SK-N-SH (cell line): Measurements from ENCODE around the gene SLAMF8. TPM values are rescaled to one million over a fixed set of nuclear protein-coding genes. Genes with fewer than 3 reads are reported as not detected.

Experiments
- CTCF ChIA-PET: fragments of 300-600, 350-600 bp; formaldehyde crosslinking; extraction: SDS; loops from one replicate; lab custom pipeline; 2021; lab: Yijun Ruan, JAX
- POLR2A ChIA-PET: fragments of 350-600 bp; sonication (Branson Sonifier 250); formaldehyde crosslinking; extraction: SDS; loops from one replicate; lab custom pipeline; 2020; ENCODE audit warnings: antibody characterized with exemption, inconsistent platforms; lab: Yijun Ruan, JAX
- DNase-seq: peaks from one replicate; pipeline ENCODE4 v3.0.0; 2012
- H2AFZ ChIP-seq: fragments of 200-600 bp; sonication (generic); 2 replicates; pipeline ENCODE4 v1.8.1; 2016; ENCODE audit warnings: antibody characterized with exemption, mild to moderate bottlenecking, low read depth
- H3F3A ChIP-seq: fragments of 200-600 bp; sonication (generic); replicated peaks from 2 replicates; pipeline ENCODE3; 2016; ENCODE audit warnings: antibody characterized with exemption, mild to moderate bottlenecking; ENCODE audit not compliant: insufficient read depth
- H3K27ac ChIP-seq, 2 experiments: fragments of 200-500 bp in 1 of 2; fragments of 200-600 bp in 1 of 2; sonication (Bioruptor generic) in 1 of 2; sonication (generic), shearing (Covaris generic) in 1 of 2; 2 replicates each; pipeline versions ENCODE4 v1.5.1 to v1.6.1; 2014 to 2016; ENCODE audit warnings: low read depth in 2 of 2, inconsistent platforms in 1 of 2, low read length in 1 of 2, mild to moderate bottlenecking in 1 of 2, mixed read lengths in 1 of 2
- H3K27me3 ChIP-seq: fragments of 200-600 bp; sonication (generic), shearing (Covaris generic); 2 replicates; pipeline ENCODE4 v1.6.1; 2016; ENCODE audit warnings: mixed run types; ENCODE audit not compliant: insufficient read depth
- H3K36me3 ChIP-seq, 2 experiments: fragments of 200-500 bp in 1 of 2; fragments of 200-600 bp in 1 of 2; sonication (Bioruptor generic) in 1 of 2; sonication (generic) in 1 of 2; replicated peaks in 1 of 2; 2 replicates each; pipeline versions ENCODE3 to v1.5.1; 2014 to 2016; ENCODE audit warnings: low read length in 1 of 2, mild to moderate bottlenecking in 1 of 2; ENCODE audit not compliant: insufficient read depth in 2 of 2, control insufficient read depth in 1 of 2
- H3K4me1 ChIP-seq, 2 experiments: fragments of 200-500 bp in 1 of 2; fragments of 200-600 bp in 1 of 2; sonication (Bioruptor generic) in 1 of 2; sonication (generic), shearing (Covaris generic) in 1 of 2; 2 replicates each; pipeline versions ENCODE4 v1.5.1 to v1.6.1; 2014 to 2016; ENCODE audit warnings: low read depth in 1 of 2, low read length in 1 of 2, mixed run types in 1 of 2; ENCODE audit not compliant: insufficient read depth in 2 of 2, control insufficient read depth in 1 of 2
- H3K4me2 ChIP-seq: fragments of 200-600 bp; sonication (generic), shearing (Covaris generic); 2 replicates; pipeline ENCODE4 v1.6.1; 2017; ENCODE audit warnings: mixed run types
- H3K4me3 ChIP-seq, 2 experiments: fragments of 200-500 bp in 1 of 2; fragments of 200-600 bp in 1 of 2; sonication (Bioruptor generic) in 1 of 2; sonication (generic), shearing (Covaris generic) in 1 of 2; 2 replicates each; pipeline versions ENCODE4 v1.5.1 to v1.8.1; 2014 to 2016; ENCODE audit warnings: low read depth in 2 of 2, inconsistent platforms in 1 of 2, low read length in 1 of 2, mild to moderate bottlenecking in 1 of 2, mixed read lengths in 1 of 2, moderate library complexity in 1 of 2
- H3K79me2 ChIP-seq: fragments of 200-600 bp; sonication (generic); 2 replicates; pipeline ENCODE4 v1.8.1; 2017; ENCODE audit warnings: mild to moderate bottlenecking; ENCODE audit not compliant: insufficient read depth
- H3K9ac ChIP-seq: fragments of 200-600 bp; sonication (generic); 2 replicates; pipeline ENCODE4 v1.6.1; 2017; ENCODE audit warnings: mixed run types
- H3K9me2 ChIP-seq: fragments of 200-600 bp; sonication (generic); 2 replicates; pipeline ENCODE4 v1.6.1; 2017; ENCODE audit warnings: mixed run types
- H3K9me3 ChIP-seq: fragments of 200-600 bp; sonication (generic); 2 replicates; pipeline ENCODE4 v1.6.1; 2017; ENCODE audit warnings: mixed run types, mild to moderate bottlenecking, moderate library complexity
- H4K20me1 ChIP-seq: fragments of 200-600 bp; sonication (generic); 2 replicates; pipeline ENCODE4 v1.6.1; 2017; ENCODE audit warnings: mild to moderate bottlenecking, mixed run types; ENCODE audit not compliant: insufficient read depth
- CHD2 ChIP-seq: fragments of 150-350 bp; IDR thresholded peaks from 2 replicates; pipeline ENCODE4 v1.6.1; 2018; ENCODE audit warnings: low read length; ENCODE audit not compliant: partially characterized antibody
- CTCF ChIP-seq: fragments of 200-600 bp; sonication (generic); IDR thresholded peaks from 2 replicates; pipeline ENCODE4 v1.6.1; 2017; ENCODE audit warnings: antibody characterized with exemption, mild to moderate bottlenecking, moderate library complexity
- ELF1 ChIP-seq: IDR thresholded peaks from 2 replicates; pipeline ENCODE4 v1.4.0; 2012
- EP300 ChIP-seq, 2 experiments: IDR thresholded peaks; 2 replicates each; pipeline versions ENCODE4 v1.4.0 to v1.6.1; 2012; ENCODE audit warnings: borderline replicate concordance in 1 of 2, low read depth in 1 of 2, low read length in 1 of 2
- EZH2phosphoT487 ChIP-seq: fragments of 200-600 bp; sonication (generic); IDR thresholded peaks from 2 replicates; pipeline ENCODE4 v1.6.1; 2017; ENCODE audit warnings: low read depth, mixed run types, mild to moderate bottlenecking, antibody characterized with exemption, moderate library complexity, borderline replicate concordance
- FOSL2 ChIP-seq: IDR thresholded peaks from 2 replicates; pipeline ENCODE4 v1.4.0; 2012; ENCODE audit warnings: low read depth, mild to moderate bottlenecking, moderate library complexity, borderline replicate concordance
- FOXJ3 ChIP-seq: sonication (generic); formaldehyde crosslinking; IDR thresholded peaks from 2 replicates; pipeline ENCODE4 v1.5.1; 2020; ENCODE audit warnings: mild to moderate bottlenecking, missing genetic modification reagents
- GATA2 ChIP-seq: sonication (generic); formaldehyde crosslinking; IDR thresholded peaks from 2 replicates; pipeline ENCODE4 v1.5.0; 2020; ENCODE audit warnings: mild to moderate bottlenecking, missing genetic modification reagents
- IRF3 ChIP-seq: fragments of 150-350 bp; IDR thresholded peaks from 2 replicates; pipeline ENCODE4 v1.6.1; 2016; ENCODE audit warnings: mild to moderate bottlenecking, low read depth, low read length
- JUND ChIP-seq: IDR thresholded peaks from 2 replicates; pipeline ENCODE4 v1.4.0; 2012
- MAX ChIP-seq: IDR thresholded peaks from 2 replicates; pipeline ENCODE4 v1.4.0; 2012; ENCODE audit warnings: low read depth
- MEF2A ChIP-seq: IDR thresholded peaks from 2 replicates; pipeline ENCODE4 v1.4.0; 2012; ENCODE audit warnings: low read depth, borderline replicate concordance
- NFIC ChIP-seq: IDR thresholded peaks from 2 replicates; pipeline ENCODE4 v1.4.0; 2012; ENCODE audit warnings: borderline replicate concordance
- PBX3 ChIP-seq: IDR thresholded peaks from 2 replicates; pipeline ENCODE4; 2012
- RCOR1 ChIP-seq: fragments of 150-350 bp; IDR thresholded peaks from 2 replicates; pipeline ENCODE4 v1.6.1; 2017; ENCODE audit warnings: antibody characterized with exemption, low read length
- RFX5 ChIP-seq: IDR thresholded peaks from 2 replicates; pipeline ENCODE4 v1.6.1; 2012; ENCODE audit warnings: mild to moderate bottlenecking, improper control_type of control experiment, low read length
- RXRA ChIP-seq: IDR thresholded peaks from 2 replicates; pipeline ENCODE4 v1.4.0; 2012; ENCODE audit warnings: low read depth, mild to moderate bottlenecking, borderline replicate concordance
- TCF12 ChIP-seq: IDR thresholded peaks from 2 replicates; pipeline ENCODE4 v1.4.0; 2012
- USF1 ChIP-seq: IDR thresholded peaks from 2 replicates; pipeline ENCODE4 v1.4.0; 2012; ENCODE audit warnings: low read depth, borderline replicate concordance
- YY1 ChIP-seq: IDR thresholded peaks from 2 replicates; pipeline ENCODE4 v1.4.0; 2012; ENCODE audit warnings: low read depth, mild to moderate bottlenecking
- WGBS: methylation state at CpG from one replicate; pipeline ENCODE4 v1.1.6; 2017; ENCODE audit warnings: low lambda C conversion rate; 5-methylcytosine and 5-hydroxymethylcytosine counted together
- polyA plus RNA-seq, 3 experiments: library from polyadenylated mRNA; depleted of rRNA; stranded (reverse); fragments of >200 nt; gene quantifications; 2 replicates each; pipeline ENCODE4 v1.2.3, GENCODE V29; 2012

The SLAMF8 gene
- polyA plus RNA-seq, 1 of the 3 experiments (the other 2 are of a cell fraction) = not detected

- CTCF ChIA-PET = interaction anchor here (0.8 to 2.1 kb wide), 5 partner anchors 28 to 55 kb away, joined by 3 to 13 read pairs (median 6); no protein-coding TSS in a partner anchor
- H3K9ac ChIP-seq = peak overlapping the region; percentile 4; the same call in 1 of the 2 replicates
- H3K36me3 ChIP-seq = no peaks in the 10 kb centered on the region
- H3K79me2 ChIP-seq = no peaks in the 10 kb centered on the region
- peak overlapping the region; percentile 36 to 49; a peak in 2 of 4 replicates for H3K4me3 ChIP-seq
- TF ChIP-seq ELF1 = no peak
- no peak for TF ChIP-seq CTCF
- no peak for TF ChIP-seq PBX3
- no peak for TF ChIP-seq FOSL2
- TF ChIP-seq CHD2 = no peak
- no peak for TF ChIP-seq EZH2phosphoT487
- no peak for TF ChIP-seq TCF12
- TF ChIP-seq NFIC = no peak
- TF ChIP-seq RFX5 = no peak
- no peak for TF ChIP-seq RXRA
- TF ChIP-seq GATA2 = no peak
- TF ChIP-seq YY1 = no peak
- no peak for TF ChIP-seq EP300 (IDR thresholded peaks at IDR 0.05; ENCODE audit: borderline replicate concordance in 1 of 2, low read depth in 1 of 2, low read length in 1 of 2)
- no peak for TF ChIP-seq RCOR1
- TF ChIP-seq FOXJ3 (CRISPR knock-in tag) = no peak
- no peak for TF ChIP-seq USF1
- TF ChIP-seq MEF2A = no peak
- TF ChIP-seq IRF3 = no peak
- no peak for TF ChIP-seq JUND
- no peak for TF ChIP-seq MAX
- no peaks in the 10 kb centered on the region for H4K20me1 ChIP-seq
- peaks cover 21% of the 10 kb centered on the region for H3F3A ChIP-seq
- H3K4me1 ChIP-seq = peaks cover 6 to 14% of the 10 kb centered on the region in 2 experiments; a peak in 3 of 4 replicates
- H3K27me3 ChIP-seq = no peaks in the 10 kb centered on the region
- no peak for DNase-seq
- peak overlapping the region; percentile 19; the same call in 1 of the 2 replicates for H2AFZ ChIP-seq
- no peaks in the 10 kb centered on the region for H3K9me2 ChIP-seq
- H3K4me2 ChIP-seq = peak overlapping the region; percentile 71
- WGBS = 45% methylated on average over 6 of the region's 6 CpGs
- H3K9me3 ChIP-seq = no peaks in the 10 kb centered on the region
- peak overlapping the region in 1 of 2 experiments; percentile 56; a peak in 2 of 4 replicates for H3K27ac ChIP-seq
- POLR2A ChIA-PET = no interaction called here
Measured at GRCh38 chr1:159853417-159854115, 26.9 kb downstream of the SLAMF8 start.
